ENCODE results near the gene HOXA10.
A peak's percentile ranks its signal among the peaks of the same experiment; 100 is the strongest.

The HOXA10 gene

DNA sequence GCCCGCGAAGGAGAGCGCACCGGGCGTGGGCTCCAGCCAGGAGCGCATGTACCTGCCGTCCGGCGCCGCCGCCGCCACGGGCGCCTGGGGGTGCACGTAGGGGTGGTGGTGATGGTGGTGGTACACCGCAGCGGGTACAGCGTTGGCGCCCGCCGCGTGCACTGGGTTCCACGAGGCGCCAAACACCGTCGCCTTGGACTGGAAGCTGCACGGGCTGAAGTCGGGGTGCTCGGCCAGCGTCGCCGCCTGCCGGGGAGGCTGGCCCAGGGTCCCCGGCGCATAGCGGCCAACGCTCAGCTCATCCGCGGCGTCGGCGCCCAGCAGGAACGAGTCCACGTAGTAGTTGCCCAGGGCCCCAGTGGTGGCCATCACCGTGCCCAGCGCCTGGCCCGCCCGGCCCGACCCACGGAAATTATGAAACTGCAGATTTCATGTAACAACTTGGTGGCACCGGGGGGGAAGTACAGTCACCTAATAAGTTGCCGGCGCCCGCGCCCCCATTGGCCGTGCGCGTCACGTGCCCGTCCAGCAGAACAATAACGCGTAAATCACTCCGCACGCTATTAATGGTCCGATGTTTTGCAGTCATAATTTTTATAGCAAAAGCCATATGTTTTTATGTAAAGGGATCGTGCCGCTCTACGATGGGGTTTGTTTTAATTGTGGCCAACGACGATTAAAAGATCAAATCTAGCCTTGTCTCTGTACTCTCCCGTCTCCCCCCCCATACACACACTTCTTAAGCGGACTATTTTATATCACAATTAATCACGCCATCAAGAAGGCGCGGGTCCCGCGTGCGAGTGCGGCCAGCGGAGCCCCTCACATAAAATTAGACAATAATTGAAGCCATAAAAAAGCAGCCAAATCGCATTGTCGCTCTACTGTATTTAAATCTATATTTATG, 8.8 kb downstream of the HOXA10 start, which contains the start of gene HOXA9:
Gene HOXA9 (minus strand): TSS at position 449 of the 907 bp plus-strand sequence. CDS start 80 bp downstream, at position 369.
- DNase-seq: peak; percentile 87

DNA sequence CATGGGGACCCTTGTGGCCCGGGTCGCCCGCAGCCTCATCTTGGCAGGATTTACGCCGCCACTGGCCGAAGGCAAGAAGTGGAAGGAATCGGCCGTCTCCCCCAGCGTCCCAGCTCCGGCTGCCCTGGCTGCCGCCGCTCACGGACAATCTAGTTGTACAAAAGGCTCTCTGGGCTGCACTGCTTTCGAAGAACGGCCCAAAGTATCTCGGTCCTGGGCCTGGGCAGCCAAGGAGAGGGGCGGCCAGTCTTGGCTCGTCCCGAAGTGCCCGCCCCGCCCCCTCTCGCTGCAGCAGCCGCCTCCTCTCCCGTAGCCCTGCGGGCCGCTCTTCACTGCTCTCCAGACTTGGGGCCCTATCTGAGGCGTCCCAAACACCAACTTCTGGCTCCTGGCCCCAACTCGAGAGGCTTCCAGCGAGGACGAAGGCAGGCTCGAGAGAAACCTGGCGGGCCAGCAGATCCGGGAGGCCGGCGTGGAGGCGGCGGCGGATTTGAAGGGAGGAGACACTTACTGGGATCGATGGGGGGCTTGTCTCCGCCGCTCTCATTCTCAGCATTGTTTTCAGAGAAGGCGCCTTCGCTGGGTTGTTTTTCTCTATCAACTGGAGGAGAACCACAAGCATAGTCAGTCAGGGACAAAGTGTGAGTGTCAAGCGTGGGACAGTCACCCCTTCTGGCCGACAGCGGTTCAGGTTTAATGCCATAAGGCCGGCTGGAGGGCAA, 9.6 kb downstream of the HOXA10 start:
- DNase-seq: no peak

DNA sequence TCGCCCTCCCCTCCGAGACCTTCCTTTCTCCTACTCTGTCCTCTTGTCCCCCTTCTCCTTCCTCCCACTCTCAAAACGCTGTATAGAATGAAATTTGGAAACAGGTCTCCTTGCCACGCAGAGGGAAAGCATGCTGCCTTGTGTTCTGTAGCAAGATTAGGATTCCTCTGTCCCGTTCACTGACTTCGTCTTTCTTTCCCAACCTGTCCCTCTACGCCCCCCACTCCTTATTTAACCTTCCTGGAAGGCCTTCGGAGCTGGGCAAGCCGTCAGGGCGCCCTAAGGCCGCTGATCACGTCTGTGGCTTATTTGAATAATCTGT, 10.1 kb downstream of the HOXA10 start:
- no peak for DNase-seq

DNA sequence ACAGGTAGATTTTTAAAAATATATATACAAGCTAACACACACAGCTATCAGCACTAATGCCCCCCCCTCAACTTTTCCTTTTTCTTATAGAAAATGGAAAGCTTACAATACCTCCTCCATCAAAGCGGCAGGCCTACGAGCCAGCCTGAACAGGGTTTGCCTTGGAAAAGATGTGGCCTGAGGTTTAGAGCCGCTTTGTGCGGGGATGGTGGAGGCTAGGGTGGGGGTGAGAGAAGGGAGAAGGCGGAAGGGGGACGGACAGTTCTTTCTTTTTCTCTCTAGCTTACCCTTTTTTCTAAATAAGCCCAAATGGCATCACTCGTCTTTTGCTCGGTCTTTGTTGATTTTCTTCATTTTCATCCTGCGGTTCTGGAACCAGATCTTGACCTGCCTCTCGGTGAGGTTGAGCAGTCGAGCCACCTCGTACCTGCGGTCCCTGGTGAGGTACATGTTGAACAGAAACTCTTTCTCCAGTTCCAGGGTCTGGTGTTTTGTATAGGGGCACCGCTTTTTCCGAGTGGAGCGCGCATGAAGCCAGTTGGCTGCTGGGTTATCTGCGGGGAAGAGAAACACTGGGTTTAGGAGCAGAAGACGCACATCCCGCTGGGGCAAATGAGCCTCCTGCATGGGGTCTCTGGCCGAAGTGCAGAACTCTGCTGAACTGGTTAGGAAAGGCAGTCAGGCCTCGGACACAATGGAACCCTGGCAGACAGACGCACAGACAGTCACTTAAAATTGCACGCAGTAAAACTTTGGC, 10.7 kb downstream of the HOXA10 start:
- no peak for DNase-seq

DNA sequence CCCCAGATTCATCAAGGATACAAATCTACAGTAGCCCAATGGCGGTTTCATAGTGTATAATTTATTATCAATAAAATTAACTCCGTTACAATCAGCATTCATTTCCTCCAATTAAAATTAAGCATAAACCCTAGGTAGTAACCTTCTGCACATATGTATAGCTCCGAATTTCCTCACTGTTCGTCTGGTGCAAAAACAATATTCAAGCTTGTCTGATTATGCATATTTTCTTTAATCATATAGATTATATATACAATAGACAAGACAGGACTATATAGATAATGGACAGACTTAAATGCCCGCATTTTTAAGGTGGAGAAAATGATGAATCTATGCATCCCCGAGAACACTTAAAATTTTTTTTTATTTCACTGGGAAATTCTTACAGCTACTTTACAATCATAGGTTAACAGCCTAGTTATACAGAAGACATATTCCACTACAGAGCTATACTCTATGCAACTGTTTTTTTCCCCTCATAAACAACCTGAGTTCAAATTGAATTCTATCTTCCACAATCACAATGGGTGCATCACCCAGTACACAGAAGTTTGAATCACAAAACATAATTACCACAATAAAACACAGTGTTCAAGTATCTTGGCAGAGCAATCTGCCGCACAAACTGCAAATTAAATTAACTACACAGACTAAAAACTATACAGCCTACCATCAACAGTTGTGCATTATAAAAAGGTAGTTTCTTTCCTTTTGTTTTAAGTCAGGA, 11.4 kb downstream of the HOXA10 start:
- no peak for DNase-seq

DNA sequence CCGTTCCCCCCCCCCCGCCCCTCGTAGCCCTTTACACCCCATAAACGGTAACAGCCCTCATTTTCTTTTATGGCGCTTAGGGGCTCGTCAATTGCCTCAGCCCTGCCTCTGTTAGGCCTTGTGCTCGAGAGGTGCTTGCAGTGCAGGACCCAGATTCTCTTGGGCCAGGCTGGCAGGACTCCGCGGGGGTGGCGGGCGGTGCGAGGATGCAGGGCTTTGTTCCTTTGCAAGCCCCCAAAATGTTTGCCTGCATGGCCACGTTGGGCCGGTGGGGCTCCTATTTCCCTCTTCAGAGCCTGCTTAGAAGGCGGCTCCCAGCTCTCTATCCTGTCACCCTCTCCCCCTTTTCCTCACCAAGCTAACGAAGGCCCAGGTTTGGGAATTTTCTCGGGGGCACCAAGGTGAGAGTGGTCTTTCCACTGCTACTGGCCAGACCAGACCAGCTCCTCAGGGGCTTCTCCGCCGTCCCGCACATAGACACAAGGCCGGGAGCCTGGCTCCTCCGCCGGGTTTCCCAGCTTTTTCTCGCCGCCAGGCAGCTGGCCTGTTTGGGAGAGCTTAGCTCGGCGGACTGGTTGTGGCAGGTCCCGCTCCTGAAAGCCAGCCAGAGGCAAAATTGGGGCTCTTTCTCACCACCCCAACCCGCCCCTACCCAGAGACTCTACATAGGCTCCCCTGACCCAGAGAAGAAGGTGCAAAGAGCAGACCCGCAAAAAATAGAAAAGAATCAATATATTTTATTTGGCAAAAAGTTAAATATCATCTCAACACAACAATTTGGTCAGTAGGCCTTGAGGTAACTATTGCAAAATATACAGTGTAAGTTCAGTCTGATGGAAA, 12.2 kb downstream of the HOXA10 start:
- DNase-seq: peak; percentile 32

- no peak for DNase-seq
Measured at GRCh38 chr7:27161214-27161720, 12.9 kb downstream of the HOXA10 start.

DNA sequence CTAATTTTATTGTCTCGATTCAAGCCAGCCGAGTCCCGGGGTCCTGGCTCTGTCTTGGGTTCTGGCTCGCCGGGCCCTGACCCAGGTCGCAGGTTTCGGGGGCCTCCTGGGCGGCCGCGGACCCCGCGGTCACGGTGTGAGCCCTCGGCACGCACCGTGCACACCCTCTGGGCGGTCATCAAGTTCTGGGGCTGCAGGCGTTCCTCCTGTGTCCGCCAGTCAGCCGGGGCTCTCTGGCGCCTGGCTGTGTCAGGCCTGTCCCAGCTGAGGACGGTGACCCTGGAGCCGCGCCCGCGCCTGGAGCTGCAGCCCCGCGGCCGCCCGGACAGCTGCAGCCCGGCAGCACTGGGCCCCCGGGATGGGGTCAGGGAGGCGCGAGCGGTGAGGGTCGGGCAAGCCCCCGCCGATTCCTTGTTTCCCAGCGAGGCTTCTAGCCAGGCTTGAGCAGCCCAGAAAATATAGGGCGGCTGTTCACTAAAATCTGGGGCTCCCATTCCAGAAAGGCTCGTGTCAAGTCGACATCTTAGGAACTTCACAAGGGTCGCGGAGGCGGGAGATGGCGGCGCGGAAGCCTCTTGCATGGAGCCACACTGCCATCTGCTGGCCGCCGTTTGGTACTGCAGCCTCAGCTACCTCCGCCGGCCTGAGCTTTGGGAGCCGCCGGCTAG, 13.4 kb downstream of the HOXA10 start:
- peak; percentile 78 for DNase-seq

DNA sequence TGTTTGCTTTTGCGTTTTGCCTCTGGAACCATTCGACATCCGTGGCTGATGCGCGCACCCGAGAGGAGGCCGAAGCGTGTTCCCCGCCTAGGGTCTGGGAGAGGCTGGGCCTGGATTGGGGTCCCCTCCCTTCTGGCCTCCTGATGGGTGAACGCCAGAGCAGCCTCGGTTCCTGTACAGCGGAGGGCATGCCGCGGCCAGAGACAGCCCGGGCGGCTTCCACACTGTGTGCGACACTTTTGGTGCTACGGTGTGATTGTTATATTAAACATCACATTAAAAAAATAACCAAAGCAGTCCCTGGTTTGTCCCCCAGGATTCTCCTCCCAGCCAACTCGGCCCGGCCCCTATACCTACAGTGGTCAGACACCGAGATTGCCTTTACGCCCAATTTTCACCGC, 14.0 kb downstream of the HOXA10 start:
- DNase-seq: no peak

DNA sequence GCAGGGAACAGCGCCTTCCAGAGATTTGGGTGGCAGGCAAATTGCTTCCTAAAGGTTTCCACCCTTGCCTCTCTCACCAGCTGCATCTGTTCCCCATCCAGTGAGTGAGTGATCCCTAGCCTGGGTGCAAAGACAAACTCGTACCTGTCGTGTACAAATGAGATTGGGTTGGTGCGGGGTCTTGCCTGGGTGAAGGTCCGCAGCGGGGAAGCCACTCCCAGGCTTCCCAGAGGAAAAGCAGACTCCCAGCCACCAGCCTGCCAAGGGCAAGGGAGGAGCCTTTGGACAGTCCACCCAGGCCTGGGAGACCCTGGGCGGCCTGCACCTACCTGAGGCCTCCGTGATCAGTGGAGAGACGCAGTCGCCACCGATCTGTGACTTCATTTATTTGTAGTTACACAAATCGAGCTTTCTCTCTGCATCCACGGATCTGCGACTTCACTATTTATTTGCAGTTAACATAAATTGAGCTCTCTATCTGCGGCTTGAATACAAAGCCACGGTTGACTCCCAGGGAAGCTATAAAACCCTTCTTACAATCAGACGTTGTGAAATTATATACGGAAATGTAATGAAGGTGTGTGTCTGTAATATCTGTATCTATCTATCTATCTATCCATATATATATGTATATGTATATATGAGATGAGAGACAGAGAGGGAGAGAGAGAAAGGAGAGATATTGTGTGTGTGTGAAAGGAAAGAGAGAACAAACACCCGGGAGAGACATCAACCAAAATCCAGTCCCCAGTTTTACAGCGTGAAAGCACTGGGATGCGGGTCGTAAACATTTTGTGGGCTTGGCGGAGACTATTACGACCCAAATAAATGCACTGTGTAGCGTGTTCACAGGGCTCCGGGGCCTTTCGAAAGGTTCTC, 14.6 kb downstream of the HOXA10 start:
- DNase-seq: no peak

DNA sequence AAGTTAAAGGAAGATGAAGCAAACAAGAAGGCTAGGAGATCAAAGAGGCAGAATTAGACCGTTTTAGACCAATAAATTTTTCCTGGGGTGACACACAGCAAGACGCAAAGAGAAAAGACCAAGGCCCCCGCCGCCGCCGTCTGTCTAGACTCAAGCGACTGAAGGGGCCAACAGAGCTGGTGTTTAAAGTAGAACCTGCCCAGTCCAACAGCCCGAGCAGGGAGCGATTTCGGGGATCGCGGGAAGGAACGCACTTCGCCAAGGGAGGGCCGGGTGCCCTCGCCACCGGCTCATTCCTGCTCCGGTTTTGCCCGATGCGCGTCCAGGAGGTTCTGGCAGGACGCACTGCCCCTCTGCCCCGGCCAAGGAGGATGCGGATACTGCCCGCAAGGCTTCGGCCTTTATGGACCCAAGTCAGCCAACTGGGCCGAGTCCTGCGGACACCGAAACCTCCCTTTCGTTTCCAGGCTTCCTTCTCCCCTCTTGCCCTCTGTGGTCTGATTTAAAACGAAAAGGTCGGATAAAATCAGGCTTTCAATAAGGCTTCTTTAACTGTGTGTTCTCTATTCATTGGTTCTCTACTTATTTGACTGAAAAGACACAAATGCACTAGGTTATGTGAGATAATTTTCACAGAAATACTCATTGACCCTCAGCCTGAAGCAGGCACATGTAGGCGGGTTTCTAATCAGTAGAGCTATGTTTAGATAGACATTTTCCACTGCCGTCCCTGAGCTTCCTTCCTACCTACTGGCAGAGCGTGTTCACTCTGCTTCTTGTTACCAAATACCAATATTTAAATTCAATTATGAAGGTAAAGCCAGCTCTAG, 15.5 kb downstream of the HOXA10 start:
- DNase-seq: no peak

GRCh38 chr7:27157702-27158431, 16.3 kb downstream of the HOXA10 start:
- no peak for DNase-seq

DNA sequence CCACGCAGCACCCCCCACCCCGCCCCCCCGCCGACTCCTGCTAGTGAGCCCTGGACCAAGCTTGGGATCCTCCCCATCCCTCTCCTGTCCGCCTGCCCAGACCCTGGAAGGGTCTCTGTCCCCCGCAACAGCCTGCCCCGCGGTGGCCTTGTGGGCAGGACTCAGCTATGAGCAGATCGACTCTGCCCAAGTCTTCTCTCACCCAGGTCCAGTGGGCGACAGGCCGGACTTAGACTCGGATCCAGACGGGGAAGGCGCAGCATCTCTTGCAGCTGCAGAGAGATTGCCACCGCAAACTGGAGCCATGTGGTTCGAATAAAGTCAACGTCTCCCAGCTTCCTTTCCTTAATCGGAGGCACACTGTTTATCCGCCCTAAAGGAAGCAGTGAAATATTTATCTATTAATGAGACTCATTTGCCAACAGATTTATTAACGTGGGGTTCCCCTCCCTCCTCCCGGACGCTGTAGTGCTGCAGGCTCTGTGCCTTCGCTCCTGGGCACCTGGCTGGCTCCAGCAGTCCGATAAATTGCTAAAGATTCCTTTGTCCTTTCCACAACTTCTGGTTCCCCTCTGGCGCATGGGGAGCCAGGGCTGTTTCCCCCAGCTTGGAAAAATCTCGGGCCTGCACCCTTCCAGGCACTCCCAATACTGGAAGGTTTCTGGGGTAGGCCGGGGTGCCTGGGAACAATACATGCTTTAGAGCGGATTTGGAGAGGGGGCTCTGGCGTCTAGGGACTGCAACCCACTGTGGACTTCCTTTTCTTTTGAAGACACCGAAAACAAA, 17.0 kb downstream of the HOXA10 start:
- no peak for DNase-seq

- DNase-seq: peak; percentile 69
Measured at GRCh38 chr7:27156508-27156898, 17.6 kb downstream of the HOXA10 start, which contains the start of gene HOXA7. HOXA7 (minus strand) TSS chr7:27156675; CDS start chr7:27156545, 130 bp downstream.

DNA sequence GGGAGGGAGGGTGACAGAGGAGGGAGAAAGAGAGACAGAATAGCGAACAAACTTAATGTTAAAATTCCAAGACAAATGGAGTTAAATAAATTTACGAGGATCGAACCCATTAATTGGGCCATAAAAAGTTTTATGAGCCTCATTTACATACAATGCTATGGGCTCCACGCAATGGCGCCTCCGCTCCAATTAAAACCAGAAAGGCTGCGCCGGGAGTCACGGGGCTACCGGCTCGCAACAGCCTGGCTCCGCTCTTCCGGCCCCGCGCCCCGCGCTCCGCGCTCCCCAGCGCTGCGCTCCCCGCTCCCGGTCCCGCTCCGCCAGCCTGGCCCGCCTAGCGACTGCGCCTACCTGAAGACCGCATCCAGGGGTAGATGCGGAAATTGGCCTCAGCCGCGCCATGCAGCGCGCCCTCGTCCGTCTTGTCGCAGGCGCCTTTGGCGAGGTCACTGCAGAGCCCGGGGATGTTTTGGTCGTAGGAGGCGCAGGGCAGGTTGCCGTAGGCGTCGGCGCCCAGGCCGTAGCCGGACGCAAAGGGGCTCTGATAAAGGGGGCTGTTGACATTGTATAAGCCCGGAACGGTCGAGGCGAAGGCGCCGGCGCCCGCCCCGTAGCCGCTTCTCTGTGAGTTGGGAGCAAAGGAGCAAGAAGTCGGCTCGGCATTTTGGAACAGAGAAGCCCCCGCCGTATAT, 18.2 kb downstream of the HOXA10 start:
- no peak for DNase-seq
